GM23338 (cell line): ENCODE results near the gene VPS25. TPM values are rescaled to one million over a fixed set of nuclear protein-coding genes. Genes with fewer than 3 reads are reported as not detected.

Source experiments
- ATAC-seq: fragments of 200-7000 bp; cut with Tn5 transposase; 3 replicates; pipeline ENCODE4 v1.9.1; 2020
- DNase-seq: peaks from one replicate; pipeline ENCODE4 v3.0.0-alpha.2; 2015; ENCODE audit warnings: low spot score
- H2AFZ ChIP-seq: fragments of 200-600 bp; sonication (generic); 2 replicates; pipeline ENCODE4 v1.8.0; 2016; ENCODE audit warnings: antibody characterized with exemption, mild to moderate bottlenecking, moderate library complexity
- H3F3A ChIP-seq: fragments of 200-600 bp; sonication (generic); replicated peaks from 2 replicates; pipeline ENCODE4 v1.8.0; 2017; ENCODE audit warnings: antibody characterized with exemption, mixed run types, low read depth
- H3K27ac ChIP-seq: fragments of 200-600 bp; sonication (generic); 2 replicates; pipeline ENCODE4 v1.6.1; 2016; ENCODE audit warnings: low read depth
- H3K27me3 ChIP-seq: fragments of 200-600 bp; sonication (generic); 2 replicates; pipeline ENCODE4 v1.8.0; 2016; ENCODE audit warnings: mild to moderate bottlenecking, mixed run types, moderate library complexity; ENCODE audit not compliant: insufficient read depth
- H3K36me3 ChIP-seq: fragments of 200-600 bp; sonication (generic); 2 replicates; pipeline ENCODE4 v1.8.0; 2016; ENCODE audit warnings: mild to moderate bottlenecking; ENCODE audit not compliant: insufficient read depth
- H3K4me1 ChIP-seq: fragments of 200-600 bp; sonication (generic); 2 replicates; pipeline ENCODE4 v1.8.0; 2016; ENCODE audit warnings: mild to moderate bottlenecking, moderate library complexity; ENCODE audit not compliant: insufficient read depth
- H3K4me2 ChIP-seq: fragments of 200-600 bp; sonication (generic); 2 replicates; pipeline ENCODE4 v1.7.1; 2017; ENCODE audit warnings: mixed run types
- H3K4me3 ChIP-seq: fragments of 200-600 bp; sonication (generic); 2 replicates; pipeline ENCODE4 v1.6.1; 2016; ENCODE audit warnings: mixed run types
- H3K79me2 ChIP-seq: fragments of 200-600 bp; sonication (generic); replicated peaks from 2 replicates; pipeline ENCODE4 v1.8.0; 2017; ENCODE audit warnings: mild to moderate bottlenecking; ENCODE audit not compliant: insufficient read depth
- H3K9me2 ChIP-seq: fragments of 200-600 bp; sonication (generic); 2 replicates; pipeline ENCODE4 v1.8.0; 2017; ENCODE audit not compliant: insufficient read depth
- H4K20me1 ChIP-seq: fragments of 200-600 bp; sonication (generic); replicated peaks from 2 replicates; pipeline ENCODE4 v1.8.0; 2017; ENCODE audit warnings: mild to moderate bottlenecking; ENCODE audit not compliant: insufficient read depth
- H3K27ac Mint-ChIP-seq: 2 replicates; pipeline ENCODE4 v1.8.0; 2020; ENCODE audit warnings: inconsistent platforms, mild to moderate bottlenecking, moderate library complexity, mixed read lengths
- H3K27me3 Mint-ChIP-seq: 3 replicates; pipeline ENCODE4 v1.8.0; 2022; ENCODE audit warnings: low read depth, mild to moderate bottlenecking, moderate library complexity, mixed read lengths, inconsistent platforms; ENCODE audit not compliant: insufficient read depth, poor library complexity
- H3K36me3 Mint-ChIP-seq: 3 replicates; pipeline ENCODE4 v1.8.0; 2021; ENCODE audit warnings: low read depth, mild to moderate bottlenecking, inconsistent platforms, moderate library complexity, mixed read lengths
- H3K4me1 Mint-ChIP-seq: 3 replicates; pipeline ENCODE4 v1.8.0; 2020; ENCODE audit warnings: mild to moderate bottlenecking, inconsistent platforms, mixed read lengths
- H3K4me3 Mint-ChIP-seq: 3 replicates; pipeline ENCODE4 v1.8.0; 2021; ENCODE audit warnings: moderate library complexity, mild to moderate bottlenecking, inconsistent platforms, mixed read lengths
- H3K9me3 Mint-ChIP-seq: 3 replicates; pipeline ENCODE4 v1.8.0; 2020; ENCODE audit warnings: moderate library complexity, mild to moderate bottlenecking, inconsistent platforms, mixed read lengths
- CTCF ChIP-seq, 2 experiments: fragments of 200-600 bp in 1 of 2; sonication (generic) in 1 of 2; conservative IDR thresholded peaks; 2 replicates each; pipeline versions ENCODE4 v1.5.1 to v1.6.1; 2016 to 2017; ENCODE audit warnings: antibody characterized with exemption in 2 of 2, low read depth in 2 of 2, mild to moderate bottlenecking in 2 of 2, moderate library complexity in 1 of 2
- JUNB ChIP-seq: IDR thresholded peaks from one replicate; pipeline ENCODE4 v1.6.1; 2016; ENCODE audit warnings: antibody characterized with exemption; ENCODE audit not compliant: unreplicated experiment
- ZNF114 ChIP-seq: fragments of 250-450 bp; sonication (Bioruptor Pico); IDR thresholded peaks from 2 replicates; pipeline ENCODE4 v1.5.0; 2020; ENCODE audit warnings: mild to moderate bottlenecking, moderate library complexity
- polyA plus RNA-seq: library from polyadenylated mRNA; unstranded; fragments of >200 nt; fragmentation: Nextera tagmentation; extraction: Ambion mirVana; gene quantifications from 2 replicates; pipeline ENCODE4 v1.2.1, GENCODE V29; 2016
- total RNA-seq: library from RNA; depleted of rRNA; stranded (reverse); fragments of >200 nt; shearing (Covaris generic); gene quantifications from 2 replicates; pipeline ENCODE4 v1.2.3, GENCODE V29; 2014

The VPS25 gene
- total and polyA plus RNA-seq, 2 experiments from 2014 or later = 105 to 110 TPM

GRCh38 chr17:42743595-42744282 is 29.5 kb upstream of the VPS25 start:
- H3K27me3 Mint-ChIP-seq = peaks cover 20% of the 10 kb centered on the region
- H2AFZ ChIP-seq = peak overlapping the region; percentile 88; the same call in 1 of the 2 replicates
- H3K4me3 Mint-ChIP-seq = peak overlapping the region; percentile 88

GRCh38 chr17:42744283-42744805 is 28.9 kb upstream of the VPS25 start:
- H3K4me2 ChIP-seq = peak overlapping the region; percentile 80
- H3K36me3 Mint-ChIP-seq = peaks cover 5% of the 10 kb centered on the region; the same call in 2 of the 3 replicates

More at GRCh38 chr17:42743595-42744282, 29.5 kb upstream of the VPS25 start:
- Mint-ChIP-seq H3K4me1 (peaks cover 29% of the 10 kb centered on the region), H3K27ac (peak overlapping the region; percentile 87), H3K36me3 (peaks cover 5% of the 10 kb centered on the region; the same call in 2 of the 3 replicates), H3K9me3 (peaks cover 11% of the 10 kb centered on the region)
- H3K27ac ChIP-seq = peak overlapping the region; percentile 94; the same call in 1 of the 2 replicates
- no peaks in the 10 kb centered on the region for H3K36me3 ChIP-seq
- peak; percentile 58 for DNase-seq
- H3F3A ChIP-seq = 0 out of 2 replicates have a peak, but pooled peaks cover 14% of the 10 kb centered on the region
- TF ChIP-seq CTCF (conservative IDR thresholded peaks at IDR 0.05; ENCODE audit: low read depth in 2 of 2) (peak in 1 of 2 experiments; percentile 27; a peak in 2 of 4 replicates), ZNF114 (CRISPR knock-in tag) (no peak)
- H3K27me3 ChIP-seq = peaks cover 18% of the 10 kb centered on the region
- peak overlapping the region; percentile 80 for H3K4me2 ChIP-seq
- peak; percentile 29 for ATAC-seq
- H3K79me2 ChIP-seq = peaks cover 12% of the 10 kb centered on the region
- H4K20me1 ChIP-seq = no peaks in the 10 kb centered on the region
- peaks cover 5% of the 10 kb centered on the region; the same call in 1 of the 2 replicates for H3K9me2 ChIP-seq
- peak overlapping the region; percentile 79 for H3K4me3 ChIP-seq
- H3K4me1 ChIP-seq = peaks cover 37% of the 10 kb centered on the region

More at GRCh38 chr17:42744283-42744805, 28.9 kb upstream of the VPS25 start:
- 0 out of 2 replicates have a peak, but pooled peaks cover 14% of the 10 kb centered on the region for H3F3A ChIP-seq
- peaks cover 5% of the 10 kb centered on the region; the same call in 1 of the 2 replicates for H3K9me2 ChIP-seq
- H3K27me3 ChIP-seq = peaks cover 18% of the 10 kb centered on the region
- H3K4me1 ChIP-seq = peaks cover 43% of the 10 kb centered on the region
- H3K27ac ChIP-seq = peak overlapping the region; percentile 94
- H4K20me1 ChIP-seq = no peaks in the 10 kb centered on the region
- TF ChIP-seq JUNB (no peak), CTCF (conservative IDR thresholded peaks at IDR 0.05; ENCODE audit: low read depth in 2 of 2) (peak in 1 of 2 experiments; percentile 4; a peak in 1 of 4 replicates)
- ATAC-seq (peak; percentile 85), DNase-seq (peak; percentile 72)
- H3K79me2 ChIP-seq = peaks cover 12% of the 10 kb centered on the region
- no peaks in the 10 kb centered on the region for H3K36me3 ChIP-seq
- H3K4me1 Mint-ChIP-seq = peaks cover 35% of the 10 kb centered on the region
- H3K27ac Mint-ChIP-seq = peak overlapping the region; percentile 87
- peak overlapping the region; percentile 79 for H3K4me3 ChIP-seq
- peaks cover 20% of the 10 kb centered on the region for H3K27me3 Mint-ChIP-seq
- H2AFZ ChIP-seq = peak overlapping the region; percentile 88; the same call in 1 of the 2 replicates
- H3K4me3 Mint-ChIP-seq = peak overlapping the region; percentile 88
- H3K9me3 Mint-ChIP-seq = peaks cover 11% of the 10 kb centered on the region
